Loucy (cell line): ENCODE data around the gene PLCH1.

Experiments used
- EZH2phosphoT487 ChIP-seq: fragments of 200-600 bp; IDR thresholded peaks from 2 replicates; pipeline ENCODE4 v1.6.1; 2018; ENCODE audit warnings: antibody characterized with exemption, mild to moderate bottlenecking, moderate library complexity, borderline replicate concordance
- TF ChIP-seq, protein P1 (sequence below): fragments of 200-600 bp; sonication (generic); conservative IDR thresholded peaks from 2 replicates; pipeline ENCODE4 v1.5.1; 2014; ENCODE audit warnings: mild to moderate bottlenecking, antibody characterized with exemption, low read length

DNA sequence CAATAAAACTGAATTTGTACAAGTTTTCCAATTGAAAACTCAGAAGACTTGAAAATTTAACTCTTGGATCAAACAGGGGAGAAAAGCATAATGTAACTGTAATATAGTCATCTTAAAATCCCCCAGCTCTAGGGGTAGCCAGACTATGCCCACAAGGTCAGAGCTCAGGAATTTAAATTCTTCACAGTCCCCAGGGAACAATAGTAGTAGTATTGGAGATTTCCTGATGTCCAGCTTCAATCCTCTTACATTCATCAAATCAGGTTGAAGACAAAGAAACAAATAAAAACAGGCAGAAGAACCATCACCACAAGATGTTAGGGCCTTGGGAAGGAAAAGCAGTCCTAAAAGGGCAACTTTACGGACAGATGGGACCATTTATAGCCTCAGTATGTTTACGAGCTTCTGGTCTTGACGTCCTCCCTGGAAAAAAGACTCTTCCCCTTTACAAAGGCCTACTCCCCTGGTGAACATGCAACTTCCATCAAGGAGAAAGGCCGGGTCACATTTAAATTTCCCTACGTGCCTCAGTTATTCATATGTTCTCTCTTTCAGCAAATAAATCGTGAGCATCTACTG is 96.8 kb downstream of the PLCH1 start:
- TF ChIP-seq, protein P1, sequence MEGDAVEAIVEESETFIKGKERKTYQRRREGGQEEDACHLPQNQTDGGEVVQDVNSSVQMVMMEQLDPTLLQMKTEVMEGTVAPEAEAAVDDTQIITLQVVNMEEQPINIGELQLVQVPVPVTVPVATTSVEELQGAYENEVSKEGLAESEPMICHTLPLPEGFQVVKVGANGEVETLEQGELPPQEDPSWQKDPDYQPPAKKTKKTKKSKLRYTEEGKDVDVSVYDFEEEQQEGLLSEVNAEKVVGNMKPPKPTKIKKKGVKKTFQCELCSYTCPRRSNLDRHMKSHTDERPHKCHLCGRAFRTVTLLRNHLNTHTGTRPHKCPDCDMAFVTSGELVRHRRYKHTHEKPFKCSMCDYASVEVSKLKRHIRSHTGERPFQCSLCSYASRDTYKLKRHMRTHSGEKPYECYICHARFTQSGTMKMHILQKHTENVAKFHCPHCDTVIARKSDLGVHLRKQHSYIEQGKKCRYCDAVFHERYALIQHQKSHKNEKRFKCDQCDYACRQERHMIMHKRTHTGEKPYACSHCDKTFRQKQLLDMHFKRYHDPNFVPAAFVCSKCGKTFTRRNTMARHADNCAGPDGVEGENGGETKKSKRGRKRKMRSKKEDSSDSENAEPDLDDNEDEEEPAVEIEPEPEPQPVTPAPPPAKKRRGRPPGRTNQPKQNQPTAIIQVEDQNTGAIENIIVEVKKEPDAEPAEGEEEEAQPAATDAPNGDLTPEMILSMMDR = no peak
- no peak for TF ChIP-seq EZH2phosphoT487
